HUES6 (cell line): ENCODE results near the gene NOL8.

Experiments used
- H3K27ac ChIP-seq: 2 replicates; pipeline ENCODE4 v1.7.0; 2013; ENCODE audit warnings: low read depth, mild to moderate bottlenecking, low read length, inconsistent platforms
- H3K27me3 ChIP-seq: 2 replicates; pipeline ENCODE4 v1.6.1; 2013; ENCODE audit warnings: low read length; ENCODE audit not compliant: control insufficient read depth, insufficient read depth
- H3K36me3 ChIP-seq: 2 replicates; pipeline ENCODE4 v1.6.1; 2013; ENCODE audit warnings: low read length; ENCODE audit not compliant: control insufficient read depth, insufficient read depth
- H3K4me1 ChIP-seq: 2 replicates; pipeline ENCODE4 v1.6.1; 2013; ENCODE audit warnings: low read length; ENCODE audit not compliant: control insufficient read depth, insufficient read depth
- H3K4me3 ChIP-seq: 2 replicates; pipeline ENCODE4 v1.5.1; 2013; ENCODE audit warnings: low read depth, low read length
- H3K9ac ChIP-seq: one replicate; pipeline ENCODE4 v1.6.1; 2013; ENCODE audit warnings: mild to moderate bottlenecking, low read length
- H3K9me3 ChIP-seq: 2 replicates; pipeline ENCODE4 v1.6.1; 2013; ENCODE audit warnings: low read depth, low read length; ENCODE audit not compliant: control insufficient read depth, insufficient read depth

Gene NOL8

DNA sequence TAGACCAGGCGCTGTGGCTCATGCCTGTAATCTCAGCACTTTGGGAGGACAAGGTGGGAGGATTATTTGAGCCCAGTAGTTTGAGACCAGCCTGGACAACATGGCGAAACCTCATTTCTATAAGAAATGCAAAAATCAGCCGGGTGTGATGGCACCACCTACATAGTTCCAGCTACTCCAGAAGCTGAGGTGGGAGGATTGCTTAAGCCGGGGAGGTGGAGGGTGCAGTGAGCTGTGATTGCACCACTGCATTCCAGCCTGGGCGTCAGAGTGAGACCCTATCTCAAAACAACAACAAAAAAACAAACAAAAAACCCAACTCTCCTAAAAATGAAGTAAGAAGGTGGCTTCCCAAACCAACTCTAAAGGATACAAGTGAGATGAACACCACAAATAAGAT, 54.6 kb downstream of the NOL8 start:
- Histone ChIP-seq H3K9ac (no peak overlapping the region), H3K9me3 (no peaks in the 10 kb centered on the region), H3K4me1 (no peaks in the 10 kb centered on the region), H3K36me3 (peaks cover 100% of the 10 kb centered on the region), H3K27ac (no peak overlapping the region), H3K4me3 (no peak overlapping the region), H3K27me3 (no peaks in the 10 kb centered on the region)

DNA sequence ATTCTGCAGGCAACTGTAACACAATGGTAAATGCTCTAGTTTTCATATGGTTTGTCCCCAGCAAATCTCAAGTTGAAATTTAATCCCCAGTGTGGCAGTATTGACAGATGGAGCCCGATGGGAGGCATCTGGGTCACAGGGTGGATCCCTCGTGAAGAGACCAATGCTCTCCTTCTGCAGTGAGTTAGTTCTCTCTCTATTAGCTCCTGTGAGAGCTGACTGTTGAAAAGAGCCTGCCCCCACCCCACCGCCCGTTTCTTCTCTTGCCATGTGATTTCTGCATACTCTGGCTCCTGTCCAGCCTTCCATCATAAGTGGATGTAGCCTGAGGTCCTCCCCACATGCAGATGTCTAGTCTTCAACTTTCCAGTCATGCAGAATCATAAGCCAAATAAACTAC, 58.7 kb downstream of the NOL8 start:
- H3K4me3 ChIP-seq, result no peak overlapping the region
- H3K4me1 ChIP-seq, result no peaks in the 10 kb centered on the region
- peaks cover 100% of the 10 kb centered on the region for H3K36me3 ChIP-seq
- H3K9me3 ChIP-seq, result no peaks in the 10 kb centered on the region
- no peaks in the 10 kb centered on the region for H3K27me3 ChIP-seq
- H3K27ac ChIP-seq, result no peak overlapping the region
- H3K9ac ChIP-seq, result no peak overlapping the region

DNA sequence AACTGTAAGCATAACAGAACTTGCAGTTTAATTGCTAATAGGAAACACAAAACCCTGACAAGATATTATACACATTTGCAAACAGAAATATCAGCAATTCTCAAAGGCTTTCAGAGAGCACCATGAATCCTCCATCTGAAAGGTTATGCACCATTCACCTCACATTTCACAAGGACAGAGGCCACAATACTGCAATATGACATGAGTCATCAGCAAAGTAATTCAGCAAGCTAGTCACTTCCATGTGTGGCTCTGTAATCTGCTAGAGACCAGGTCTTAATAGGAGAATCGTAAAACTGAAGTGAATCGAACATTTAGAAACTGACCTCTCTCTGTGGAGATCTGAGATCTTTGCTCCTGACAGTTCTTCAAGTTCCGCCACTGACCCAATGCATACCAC, 60.0 kb downstream of the NOL8 start:
- H3K27ac ChIP-seq, result no peak overlapping the region
- H3K9me3 ChIP-seq, result no peaks in the 10 kb centered on the region
- no peak overlapping the region for H3K9ac ChIP-seq
- H3K36me3 ChIP-seq, result peaks cover 100% of the 10 kb centered on the region
- no peaks in the 10 kb centered on the region for H3K27me3 ChIP-seq
- H3K4me3 ChIP-seq, result no peak overlapping the region
- no peaks in the 10 kb centered on the region for H3K4me1 ChIP-seq

DNA sequence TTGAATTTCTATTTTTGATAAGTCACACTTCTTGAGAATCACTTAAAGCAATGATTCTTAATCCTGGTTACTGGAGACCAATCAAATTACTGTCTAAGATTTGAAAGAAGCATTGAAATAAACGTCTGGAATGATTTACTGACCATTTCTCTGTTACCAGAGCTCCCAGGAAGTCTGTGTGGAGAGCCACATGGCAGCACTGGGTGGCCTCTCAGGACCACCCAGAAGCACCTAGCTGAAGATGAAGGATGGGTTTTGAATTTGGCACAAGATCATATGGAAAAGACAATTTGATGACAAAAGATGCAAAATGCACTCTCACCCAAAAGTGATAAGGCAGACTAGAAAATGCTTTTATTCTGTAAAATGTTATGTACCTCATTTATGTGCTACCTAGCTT, 62.0 kb downstream of the NOL8 start:
- Histone ChIP-seq H3K27me3 (no peaks in the 10 kb centered on the region), H3K36me3 (peaks cover 100% of the 10 kb centered on the region), H3K9me3 (no peaks in the 10 kb centered on the region), H3K4me1 (no peaks in the 10 kb centered on the region), H3K4me3 (no peak overlapping the region), H3K9ac (no peak overlapping the region), H3K27ac (no peak overlapping the region)

DNA sequence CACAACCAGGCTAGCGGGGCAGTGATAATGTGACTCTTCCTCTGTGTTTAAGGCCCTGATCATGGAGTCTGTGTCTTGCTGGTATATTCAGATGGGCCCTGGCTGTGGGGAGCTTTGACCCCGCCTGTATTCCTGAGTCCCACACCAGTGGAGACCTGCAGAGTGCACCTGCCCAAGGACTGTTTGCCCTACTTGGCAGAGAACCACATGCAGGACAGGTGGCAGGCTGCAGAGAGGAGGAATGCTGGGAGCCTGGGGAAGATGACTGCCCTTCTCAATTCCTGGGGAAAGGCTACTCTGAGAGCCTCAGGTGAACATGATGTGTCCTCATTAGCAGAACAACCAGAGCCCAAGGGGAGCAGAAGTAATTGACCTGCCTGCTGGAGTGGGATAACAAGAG, 67.8 kb downstream of the NOL8 start:
- H3K27ac ChIP-seq, result no peak overlapping the region
- no peaks in the 10 kb centered on the region for H3K9me3 ChIP-seq
- no peaks in the 10 kb centered on the region for H3K4me1 ChIP-seq
- H3K4me3 ChIP-seq, result no peak overlapping the region
- H3K36me3 ChIP-seq, result peaks cover 98% of the 10 kb centered on the region
- H3K27me3 ChIP-seq, result no peaks in the 10 kb centered on the region
- H3K9ac ChIP-seq, result no peak overlapping the region

DNA sequence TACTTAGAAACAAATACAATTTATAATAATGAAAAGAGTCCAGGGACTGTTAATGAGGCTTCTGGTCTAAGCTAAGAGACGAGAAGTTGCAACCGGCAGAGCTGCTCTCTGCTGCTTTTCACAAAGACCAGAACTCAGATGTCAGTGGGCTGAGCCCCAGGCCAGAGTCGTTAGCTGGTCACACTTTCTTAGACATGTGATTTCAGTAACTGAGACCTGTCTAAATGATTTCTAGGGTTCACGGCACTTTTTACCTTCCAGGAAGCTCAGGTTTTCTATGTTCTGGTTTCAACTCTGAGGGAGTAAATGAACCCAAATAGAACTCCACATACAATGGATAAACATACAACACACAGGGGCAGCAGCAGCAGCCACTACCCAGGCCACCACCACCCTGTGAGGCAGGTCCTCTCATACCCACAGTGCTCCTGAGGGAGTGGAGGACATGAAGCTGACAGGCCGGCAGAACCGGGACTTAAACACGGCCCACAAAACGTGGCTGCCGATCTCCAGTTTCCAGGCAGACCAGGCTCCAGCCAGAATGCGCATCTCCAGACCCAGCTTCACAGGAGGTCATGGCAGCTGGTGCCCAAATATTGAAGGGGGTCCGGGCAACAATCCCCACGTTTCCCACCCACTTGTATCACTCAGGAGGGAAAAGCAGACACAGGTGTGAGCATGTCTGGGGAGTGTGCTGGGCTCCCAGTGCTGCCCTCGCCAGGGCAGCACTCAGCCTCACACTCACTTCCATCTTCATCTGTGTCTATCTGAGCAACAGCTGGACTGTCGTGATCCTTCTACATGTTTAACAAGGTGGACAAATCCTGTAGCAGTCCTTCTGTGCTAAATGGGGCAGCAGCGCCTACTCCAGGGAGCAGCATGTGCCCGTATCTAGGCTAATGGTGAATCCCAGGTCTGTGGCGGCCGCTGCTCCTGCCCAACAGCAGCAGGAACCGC, 70.5 kb downstream of the NOL8 start:
- no peaks in the 10 kb centered on the region for H3K9me3 ChIP-seq
- peaks cover 98% of the 10 kb centered on the region for H3K36me3 ChIP-seq
- H3K27me3 ChIP-seq, result no peaks in the 10 kb centered on the region
- no peak overlapping the region for H3K4me3 ChIP-seq
- H3K4me1 ChIP-seq, result no peaks in the 10 kb centered on the region
- no peak overlapping the region for H3K9ac ChIP-seq
- no peak overlapping the region for H3K27ac ChIP-seq

DNA sequence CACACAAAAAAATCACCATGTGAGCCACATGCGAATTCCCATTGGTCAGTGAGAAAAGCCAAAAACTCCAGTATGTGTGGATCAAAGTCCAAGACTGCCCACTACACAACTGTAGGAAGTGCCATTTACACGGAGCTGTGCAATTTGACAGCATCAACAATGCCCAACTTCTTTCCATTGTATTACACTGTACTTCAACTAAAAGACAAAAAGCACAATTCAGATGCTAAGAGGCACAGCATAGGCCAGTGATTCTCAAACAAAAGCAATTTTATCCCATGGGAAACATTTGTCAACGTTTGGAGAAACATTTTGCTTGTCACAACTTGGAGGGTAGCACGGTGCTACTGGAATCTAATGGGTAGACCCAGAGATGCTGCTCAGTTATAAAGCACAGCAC, 71.5 kb downstream of the NOL8 start:
- Histone ChIP-seq H3K9me3 (no peaks in the 10 kb centered on the region), H3K27ac (no peak overlapping the region), H3K36me3 (peaks cover 98% of the 10 kb centered on the region), H3K27me3 (no peaks in the 10 kb centered on the region), H3K9ac (no peak overlapping the region), H3K4me3 (no peak overlapping the region), H3K4me1 (no peaks in the 10 kb centered on the region)

DNA sequence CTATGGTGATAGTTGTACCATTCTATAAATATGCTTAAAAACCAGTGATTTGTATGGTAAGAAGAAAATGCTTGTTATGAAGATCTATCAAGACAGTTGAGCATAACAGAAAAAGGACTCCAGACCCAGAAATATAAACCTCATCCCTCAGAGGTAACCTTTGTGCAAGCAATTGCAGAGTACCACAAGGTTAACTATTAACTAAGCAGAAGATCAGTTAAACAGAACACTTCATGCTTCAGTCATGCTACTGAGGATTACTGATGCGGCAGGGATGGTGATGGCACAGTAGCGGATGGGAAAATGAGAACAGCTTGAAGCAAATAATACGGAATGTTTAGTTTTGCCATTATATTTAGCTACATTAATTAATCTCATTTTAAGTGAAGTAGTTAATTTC, 77.2 kb downstream of the NOL8 start:
- Histone ChIP-seq H3K4me3 (no peak overlapping the region), H3K27me3 (no peaks in the 10 kb centered on the region), H3K36me3 (peaks cover 100% of the 10 kb centered on the region), H3K27ac (no peak overlapping the region), H3K9me3 (no peaks in the 10 kb centered on the region), H3K4me1 (no peaks in the 10 kb centered on the region), H3K9ac (no peak overlapping the region)
